CD4-positive, alpha-beta T cell (primary cell): ENCODE results near the gene TMEM272. TPM values are rescaled to one million over a fixed set of nuclear protein-coding genes. Genes with fewer than 3 reads are reported as not detected.
A peak's percentile ranks its signal among the peaks of the same experiment; 100 is the strongest.

ENCODE experiments used
- ATAC-seq: fragments of 200-7000 bp; cut with Tn5 transposase; one replicate; pipeline ENCODE4 v1.10.0; 2022; ENCODE audit warnings: mild to moderate bottlenecking; ENCODE audit not compliant: poor library complexity
- CTCF ChIA-PET: fragments of 350-600 bp; sonication (Branson Sonifier 250); formaldehyde crosslinking; loops from one replicate; lab custom pipeline; 2021; ENCODE audit warnings: antibody characterized with exemption, inconsistent platforms; lab: Charles Lee
- POLR2A ChIA-PET: fragments of 350-600 bp; sonication (Branson Sonifier 250); formaldehyde crosslinking; loops from one replicate; lab custom pipeline; 2021; ENCODE audit warnings: antibody characterized with exemption, inconsistent platforms; lab: Charles Lee
- DNase-seq, 14 experiments: peaks; one replicate each; pipeline ENCODE4 v3.0.0-alpha.2; 2013 to 2020; ENCODE audit warnings: mixed read lengths in 2 of 14
- H3K27ac ChIP-seq, 2 donors: one replicate each; pipeline versions ENCODE4 v1.5.1 to v1.7.0; 2013; ENCODE audit warnings: low read length in 2 of 2, low read depth in 1 of 2, mild to moderate bottlenecking in 1 of 2
- H3K27me3 ChIP-seq, 2 experiments: 1 replicate in 1 of 2; 2 replicates in 1 of 2; pipeline versions ENCODE4 v1.6.1 to v1.7.0; 2013; ENCODE audit warnings: low read length in 2 of 2, control low read depth in 1 of 2, mild to moderate bottlenecking in 1 of 2, moderate library complexity in 1 of 2; ENCODE audit not compliant: insufficient read depth in 2 of 2, control insufficient read depth in 1 of 2
- H3K36me3 ChIP-seq: one replicate; pipeline ENCODE4 v1.6.1; 2013; ENCODE audit warnings: low read length, control low read depth; ENCODE audit not compliant: insufficient read depth
- H3K4me1 ChIP-seq: one replicate; pipeline ENCODE4 v1.6.1; 2013; ENCODE audit warnings: low read length, control low read depth; ENCODE audit not compliant: insufficient read depth
- H3K4me3 ChIP-seq: one replicate; pipeline ENCODE4 v1.5.1; 2013; ENCODE audit warnings: mild to moderate bottlenecking, low read length, moderate library complexity
- H3K9me3 ChIP-seq, 2 experiments: 1 replicate in 1 of 2; 2 replicates in 1 of 2; pipeline versions ENCODE4 v1.6.1 to v1.7.0; 2013; ENCODE audit warnings: low read length in 2 of 2, mild to moderate bottlenecking in 2 of 2, control low read depth in 1 of 2, moderate library complexity in 1 of 2; ENCODE audit not compliant: control insufficient read depth in 1 of 2, insufficient read depth in 1 of 2
- H3K27ac Mint-ChIP-seq: one replicate; pipeline ENCODE4 v1.8.0; 2020; ENCODE audit warnings: mixed read lengths
- H3K27me3 Mint-ChIP-seq: one replicate; pipeline ENCODE4 v1.8.0; 2021; ENCODE audit warnings: mixed read lengths
- H3K36me3 Mint-ChIP-seq: one replicate; pipeline ENCODE4 v1.8.0; 2021; ENCODE audit warnings: low read depth, mixed read lengths
- H3K4me1 Mint-ChIP-seq: one replicate; pipeline ENCODE4 v1.8.0; 2021; ENCODE audit warnings: low read depth, mixed read lengths
- H3K4me3 Mint-ChIP-seq: one replicate; pipeline ENCODE4 v1.8.0; 2020; ENCODE audit warnings: mild to moderate bottlenecking, mixed read lengths
- H3K9me3 Mint-ChIP-seq: one replicate; pipeline ENCODE4 v1.8.0; 2020; ENCODE audit warnings: mixed read lengths
- intact Hi-C, 2 experiments: fragments of 100-400 bp; cut with DNase I in 1 of 2; cut with micrococcal nuclease in 1 of 2; formaldehyde crosslinking; loops; one replicate each; pipeline versions ENCODE4 v1.15.1 to v1.9.0; 2023 to 2025; cut with DNase I, micrococcal nuclease
- total RNA-seq, 174 experiments: library from RNA in 2 of 174; stranded (reverse) in 2 of 174; gene quantifications; one replicate each; pipeline ENCODE4 v1.2.3 and lab custom pipeline; 2021 to 2026
- TF ChIP-seq, protein P1 (sequence below): fragments of 200-600 bp; IDR thresholded peaks from one replicate; pipeline ENCODE4 v1.8.0; 2022; ENCODE audit warnings: antibody characterized with exemption, mild to moderate bottlenecking

Gene TMEM272
- total RNA-seq, 2 experiments from 2014 or later, result 2.7 to 2.8 TPM

DNA sequence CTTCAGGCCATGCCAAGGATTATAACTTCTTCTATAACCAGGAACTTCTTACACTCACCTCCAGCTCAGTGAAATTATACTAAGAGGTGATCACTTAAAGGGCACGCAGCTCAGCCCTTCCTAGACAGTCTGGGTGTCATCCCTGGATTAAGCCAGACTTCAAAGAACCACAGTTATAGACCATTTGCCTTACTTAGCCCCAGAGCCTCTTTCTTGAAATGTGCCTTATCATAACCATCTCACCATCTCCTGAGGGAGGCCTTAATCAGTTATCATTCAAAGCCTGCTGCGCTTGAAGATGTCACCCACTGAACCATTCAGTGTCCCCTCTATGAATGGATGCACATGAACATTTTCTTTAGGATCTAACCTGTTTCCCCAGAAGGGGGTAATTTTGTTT lies 30.9 kb downstream of the TMEM272 start:
- POLR2A ChIA-PET, result interaction anchor here (0.7 to 8.1 kb wide), 8 partner anchors 7 to 361 kb away, joined by 3 to 110 read pairs (median 6); partner anchors contain the start of gene INTS6
- intact Hi-C loops, result loop anchor here in 1 of 2 experiments (10.0 kb wide), 2 partner anchors 641 to 841 kb away; partner anchors contain the start of genes CKAP2, SUGT1 and VPS36
- no peaks in the 10 kb centered on the region for H3K27me3 Mint-ChIP-seq
- peaks cover 41% of the 10 kb centered on the region for H3K36me3 ChIP-seq
- peaks cover 0 to 3% of the 10 kb centered on the region in 2 experiments for H3K9me3 ChIP-seq
- H3K4me3 ChIP-seq, result no peak overlapping the region
- peaks cover 75% of the 10 kb centered on the region for H3K4me1 Mint-ChIP-seq
- TF ChIP-seq, protein P1, sequence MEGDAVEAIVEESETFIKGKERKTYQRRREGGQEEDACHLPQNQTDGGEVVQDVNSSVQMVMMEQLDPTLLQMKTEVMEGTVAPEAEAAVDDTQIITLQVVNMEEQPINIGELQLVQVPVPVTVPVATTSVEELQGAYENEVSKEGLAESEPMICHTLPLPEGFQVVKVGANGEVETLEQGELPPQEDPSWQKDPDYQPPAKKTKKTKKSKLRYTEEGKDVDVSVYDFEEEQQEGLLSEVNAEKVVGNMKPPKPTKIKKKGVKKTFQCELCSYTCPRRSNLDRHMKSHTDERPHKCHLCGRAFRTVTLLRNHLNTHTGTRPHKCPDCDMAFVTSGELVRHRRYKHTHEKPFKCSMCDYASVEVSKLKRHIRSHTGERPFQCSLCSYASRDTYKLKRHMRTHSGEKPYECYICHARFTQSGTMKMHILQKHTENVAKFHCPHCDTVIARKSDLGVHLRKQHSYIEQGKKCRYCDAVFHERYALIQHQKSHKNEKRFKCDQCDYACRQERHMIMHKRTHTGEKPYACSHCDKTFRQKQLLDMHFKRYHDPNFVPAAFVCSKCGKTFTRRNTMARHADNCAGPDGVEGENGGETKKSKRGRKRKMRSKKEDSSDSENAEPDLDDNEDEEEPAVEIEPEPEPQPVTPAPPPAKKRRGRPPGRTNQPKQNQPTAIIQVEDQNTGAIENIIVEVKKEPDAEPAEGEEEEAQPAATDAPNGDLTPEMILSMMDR, result no peak
- CTCF ChIA-PET, result interaction anchor here (0.6 to 4.4 kb wide), 6 partner anchors 9 to 338 kb away, joined by 3 to 44 read pairs (median 4); no protein-coding TSS in a partner anchor
- H3K36me3 Mint-ChIP-seq, result peaks cover 79% of the 10 kb centered on the region
- peak overlapping the region; percentile 25 for H3K4me3 Mint-ChIP-seq
- H3K27ac Mint-ChIP-seq, result peak overlapping the region; percentile 89
- no peak overlapping the region for H3K27ac ChIP-seq
- no peak for DNase-seq
- no peak for ATAC-seq
- no peaks in the 10 kb centered on the region for H3K9me3 Mint-ChIP-seq
- H3K4me1 ChIP-seq, result peaks cover 70% of the 10 kb centered on the region
- no peaks in the 10 kb centered on the region for H3K27me3 ChIP-seq

DNA sequence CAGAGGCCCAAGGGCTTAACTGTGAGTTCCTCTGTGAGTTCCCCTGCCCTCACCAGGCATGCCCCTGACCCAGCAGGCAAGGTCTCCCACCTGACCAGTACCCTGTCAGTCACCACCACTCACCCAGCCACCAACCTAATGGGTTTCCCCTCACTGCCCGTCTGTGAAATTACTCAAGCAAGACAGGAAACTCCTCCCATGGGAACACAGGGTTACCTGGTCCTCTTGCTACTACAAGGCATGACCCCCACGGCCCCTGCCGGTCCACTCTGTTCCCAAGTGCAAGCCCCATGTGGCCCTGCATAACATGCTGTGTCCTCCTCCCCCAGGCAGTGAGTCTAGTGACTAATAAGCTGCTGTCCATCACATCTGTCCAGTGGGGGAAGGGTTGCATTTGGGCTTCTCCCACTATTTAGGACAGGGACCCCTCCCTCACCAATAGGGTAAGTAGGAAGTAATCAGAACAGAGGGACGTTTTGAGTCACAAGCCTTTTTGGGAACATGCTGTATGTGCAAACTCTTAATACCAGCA lies 33.0 kb downstream of the TMEM272 start:
- peak overlapping the region; percentile 2 to 13 for H3K27ac ChIP-seq
- H3K36me3 ChIP-seq, result peaks cover 44% of the 10 kb centered on the region
- Mint-ChIP-seq H3K27me3 (no peaks in the 10 kb centered on the region), H3K27ac (peak overlapping the region; percentile 89), H3K4me1 (peaks cover 67% of the 10 kb centered on the region), H3K9me3 (no peaks in the 10 kb centered on the region), H3K36me3 (peaks cover 81% of the 10 kb centered on the region), H3K4me3 (no peak overlapping the region)
- ATAC-seq (no peak), DNase-seq (peak in 2 of 14 experiments; percentile 49 to 53)
- no peaks in the 10 kb centered on the region for H3K27me3 ChIP-seq
- CTCF ChIA-PET, result no interaction called here
- peaks cover 0 to 3% of the 10 kb centered on the region in 2 experiments for H3K9me3 ChIP-seq
- peaks cover 52% of the 10 kb centered on the region for H3K4me1 ChIP-seq
- intact Hi-C loops, result loop anchor here in 1 of 2 experiments (10.0 kb wide), 2 partner anchors 643 to 843 kb away; partner anchors contain the start of genes CKAP2, SUGT1 and VPS36
- POLR2A ChIA-PET, result interaction anchor here (0.6 to 8.1 kb wide), 2 partner anchors 13 to 20 kb away, joined by 3 to 110 read pairs; no protein-coding TSS in a partner anchor
- TF ChIP-seq, protein P1, result no peak
- H3K4me3 ChIP-seq, result no peak overlapping the region

DNA sequence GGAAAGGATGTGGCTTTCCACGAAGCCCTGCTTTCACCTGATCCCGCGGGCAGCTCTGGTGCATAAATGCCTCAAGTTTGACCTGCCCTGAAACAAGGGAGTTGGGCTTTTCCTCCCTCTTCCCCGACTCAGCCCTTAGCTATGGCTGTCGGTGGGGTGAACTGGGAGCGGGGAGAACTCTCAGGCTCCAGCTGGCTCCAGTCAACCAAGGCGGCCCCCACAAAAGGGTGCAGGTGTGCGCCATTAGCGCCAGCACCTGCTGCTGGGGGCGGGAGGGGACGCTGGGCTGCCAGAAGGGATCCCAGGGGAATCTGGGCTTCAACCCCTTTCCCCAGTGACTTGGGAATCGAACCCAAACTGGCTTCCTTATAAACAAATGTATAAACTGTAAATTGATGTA lies 33.9 kb downstream of the TMEM272 start:
- Histone ChIP-seq H3K27me3 (no peaks in the 10 kb centered on the region), H3K4me1 (peaks cover 46% of the 10 kb centered on the region), H3K27ac (peak overlapping the region in 1 of 2 donors; percentile 13), H3K4me3 (no peak overlapping the region), H3K9me3 (peaks cover 0 to 3% of the 10 kb centered on the region in 2 experiments), H3K36me3 (peaks cover 35% of the 10 kb centered on the region)
- ATAC-seq (no peak), DNase-seq (no peak)
- H3K27ac Mint-ChIP-seq, result peak overlapping the region; percentile 89
- peaks cover 65% of the 10 kb centered on the region for H3K4me1 Mint-ChIP-seq
- ChIA-PET POLR2A (interaction anchor here (1.4 to 8.1 kb wide), 2 partner anchors 14 to 21 kb away, joined by 4 to 110 read pairs; no protein-coding TSS in a partner anchor), CTCF (interaction anchor here (0.9 kb wide), 1 partner anchor 9 kb away, joined by 3 read pairs; no protein-coding TSS in a partner anchor)
- TF ChIP-seq, protein P1, result no peak
- peaks cover 73% of the 10 kb centered on the region for H3K36me3 Mint-ChIP-seq
- H3K4me3 Mint-ChIP-seq, result no peak overlapping the region
- intact Hi-C loops, result loop anchor here in 1 of 2 experiments (10.0 kb wide), 2 partner anchors 644 to 844 kb away; partner anchors contain the start of genes CKAP2, SUGT1 and VPS36
- H3K9me3 Mint-ChIP-seq, result no peaks in the 10 kb centered on the region
- no peaks in the 10 kb centered on the region for H3K27me3 Mint-ChIP-seq
